ENCODE data around the gene POLR1A. TPM values are rescaled to one million over a fixed set of nuclear protein-coding genes. Genes with fewer than 3 reads are reported as not detected.
A peak's percentile ranks its signal among the peaks of the same experiment; 100 is the strongest.

POLR1A gene
- 30.0 TPM for total RNA-seq

DNA sequence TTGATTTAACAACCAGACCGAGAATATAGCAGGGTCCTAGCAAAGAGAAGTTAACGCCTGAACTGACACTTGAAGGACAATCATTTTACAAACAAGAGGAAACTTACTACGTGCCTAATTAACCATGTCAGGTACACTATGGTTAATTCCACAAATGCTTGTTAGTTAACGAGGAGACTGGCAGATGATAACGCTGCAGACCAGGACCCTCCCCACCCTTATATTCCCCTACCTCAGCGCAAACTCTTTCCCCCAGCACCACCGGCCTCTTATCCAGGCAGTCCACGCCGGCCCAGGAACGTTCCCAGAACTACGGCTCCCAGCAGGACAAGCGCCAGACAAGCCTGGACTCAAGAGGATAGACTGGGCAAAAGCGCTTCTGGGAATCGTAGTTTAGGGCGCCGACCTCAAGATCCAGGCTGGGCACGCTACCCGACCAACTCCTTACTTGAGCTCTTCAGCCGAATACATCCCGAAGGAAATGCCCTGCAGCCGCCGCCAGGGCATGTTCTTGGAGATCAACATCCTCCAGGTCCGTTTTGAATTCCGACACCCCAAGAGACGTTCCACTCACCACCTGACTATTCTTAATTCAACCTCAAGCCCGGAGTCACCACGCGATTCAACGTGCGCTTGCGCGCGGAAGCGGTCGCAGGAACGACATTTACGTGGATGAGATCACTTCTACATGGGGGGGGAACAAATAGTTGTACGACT, at the start of gene POLR1A:
Gene POLR1A, minus strand, starts transcription at position 635 of the 717 bp plus-strand sequence. Its CDS starts 110 bp downstream, at position 525.

DNA sequence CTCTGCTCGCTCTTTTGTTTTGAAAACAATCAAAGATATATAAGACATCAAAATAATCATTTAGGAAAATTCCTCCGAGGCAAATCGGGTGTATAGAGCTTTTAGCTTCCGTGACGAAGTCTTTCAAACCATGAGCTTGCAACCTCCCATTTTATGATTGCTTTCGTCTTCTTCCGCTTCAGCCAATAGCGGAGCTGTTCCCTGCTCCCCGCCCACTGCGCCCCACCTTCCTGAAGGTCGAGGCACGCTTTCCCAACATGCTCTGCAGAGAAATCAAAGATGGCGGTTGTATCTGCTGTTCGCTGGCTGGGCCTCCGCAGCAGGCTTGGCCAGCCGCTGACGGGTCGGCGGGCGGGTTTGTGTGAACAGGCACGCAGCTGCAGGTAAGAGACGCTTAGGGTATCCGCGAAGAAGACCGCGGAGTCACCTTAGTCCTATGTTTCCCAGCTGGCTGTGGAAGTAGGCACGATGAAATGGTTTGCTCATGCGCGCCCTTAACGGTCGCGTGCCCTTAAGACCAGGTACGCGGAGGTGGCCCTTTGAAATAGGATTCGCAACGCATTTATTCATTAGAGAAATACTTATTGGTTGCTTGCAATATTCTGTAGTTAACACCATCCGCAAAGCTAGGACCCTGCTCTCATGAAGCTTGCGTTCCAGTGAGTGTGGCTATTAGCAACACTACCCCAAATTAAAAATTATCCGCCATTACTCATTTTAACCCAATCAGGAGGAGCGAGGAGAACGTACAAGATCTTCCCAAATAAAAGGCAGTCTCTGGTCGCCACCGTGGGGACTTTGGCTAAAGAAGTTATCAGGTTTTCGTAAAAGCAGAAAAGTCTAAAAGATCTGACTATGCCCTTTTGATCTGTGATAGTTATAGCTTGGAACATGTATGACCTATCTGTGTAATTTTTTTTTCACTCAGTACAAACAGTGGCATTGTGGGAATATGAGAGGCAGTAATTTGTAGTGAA, 571 bp upstream of the POLR1A start, which contains the start of gene PTCD3:
Gene PTCD3, plus strand, starts transcription at position 267 of the 977 bp plus-strand sequence. Its CDS starts 13 bp downstream, at position 280.

Small RNA genes lying within 50 kb of the gene (small RNA-seq; reads per million reads assigned to genes)
- gene SNORD94 (ENCODE audit: low replicate concordance), result 2,789 reads per million, percentile 99 among the genes with 10 or more reads in this experiment

Other genes with a start within 250 kb of the POLR1A start
- gene ST3GAL5, start 216.9 kb downstream of the POLR1A start, total RNA-seq, result 38.2 TPM
- 178 TPM for gene PTCD3, start 349 bp upstream of the POLR1A start, total RNA-seq
- 77.0 TPM for gene IMMT, start 89.6 kb upstream of the POLR1A start, total RNA-seq
- gene MRPL35, start 93.6 kb upstream of the POLR1A start, total RNA-seq, result 41.3 TPM
- gene REEP1, start 231.7 kb upstream of the POLR1A start, total RNA-seq, result 191 TPM